Epithelial cell of proximal tubule (primary cell): ENCODE data around the gene KDM4B. TPM values are rescaled to one million over a fixed set of nuclear protein-coding genes. Genes with fewer than 3 reads are reported as not detected.

ENCODE experiments used
- DNase-seq: peaks from one replicate; pipeline ENCODE4 v3.0.0-alpha.2; 2011; ENCODE audit warnings: low read depth
- H3K4me3 ChIP-seq: 2 replicates; pipeline ENCODE4 v1.5.1; 2011; ENCODE audit warnings: low read depth, mild to moderate bottlenecking, low read length
- total RNA-seq: library from RNA; depleted of rRNA; stranded (reverse); fragments of >200 nt; gene quantifications from 2 replicates; pipeline ENCODE4 v1.2.3, GENCODE V29; 2015
- TF ChIP-seq, protein P1 (sequence below): conservative IDR thresholded peaks from 2 replicates; pipeline ENCODE4 v1.5.1; 2012; ENCODE audit warnings: low read depth, mild to moderate bottlenecking, low read length

The KDM4B gene
- total RNA-seq, 1 donor from 2014 or later: 20.5 TPM

DNA sequence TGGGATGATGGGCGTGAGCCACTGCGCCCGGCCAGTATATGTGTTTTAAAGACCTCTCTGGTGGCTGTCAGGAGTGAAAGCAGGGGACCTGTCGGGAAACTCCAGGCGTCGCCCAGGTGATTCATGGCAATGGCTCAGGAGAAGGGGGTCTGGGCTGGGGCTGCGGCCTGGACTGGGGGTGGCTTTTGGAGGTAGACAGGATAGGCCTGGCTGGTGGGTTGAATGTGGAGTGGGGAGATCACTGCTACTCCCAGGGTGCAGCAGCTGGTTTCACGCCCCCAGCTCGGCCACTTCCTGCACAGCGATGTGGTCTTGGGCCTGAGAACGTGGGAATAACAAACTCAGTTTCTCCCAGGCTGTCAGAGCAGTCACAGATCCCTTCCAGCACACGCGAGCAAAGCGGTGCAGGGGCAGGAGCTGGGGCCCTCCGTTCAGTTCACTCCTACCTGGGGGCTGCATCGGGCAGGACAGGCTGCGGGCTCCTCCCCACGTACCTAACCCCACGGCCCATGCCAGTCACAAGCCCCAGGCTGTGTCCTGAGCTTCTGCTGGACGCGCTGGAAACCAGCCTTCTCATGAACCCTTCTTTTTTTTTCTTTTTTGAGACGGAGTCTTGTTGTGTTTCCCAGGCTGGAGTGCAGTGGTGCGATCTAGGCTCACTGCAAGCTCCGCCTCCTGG lies 18.9 kb downstream of the KDM4B start:
- TF ChIP-seq, protein P1, sequence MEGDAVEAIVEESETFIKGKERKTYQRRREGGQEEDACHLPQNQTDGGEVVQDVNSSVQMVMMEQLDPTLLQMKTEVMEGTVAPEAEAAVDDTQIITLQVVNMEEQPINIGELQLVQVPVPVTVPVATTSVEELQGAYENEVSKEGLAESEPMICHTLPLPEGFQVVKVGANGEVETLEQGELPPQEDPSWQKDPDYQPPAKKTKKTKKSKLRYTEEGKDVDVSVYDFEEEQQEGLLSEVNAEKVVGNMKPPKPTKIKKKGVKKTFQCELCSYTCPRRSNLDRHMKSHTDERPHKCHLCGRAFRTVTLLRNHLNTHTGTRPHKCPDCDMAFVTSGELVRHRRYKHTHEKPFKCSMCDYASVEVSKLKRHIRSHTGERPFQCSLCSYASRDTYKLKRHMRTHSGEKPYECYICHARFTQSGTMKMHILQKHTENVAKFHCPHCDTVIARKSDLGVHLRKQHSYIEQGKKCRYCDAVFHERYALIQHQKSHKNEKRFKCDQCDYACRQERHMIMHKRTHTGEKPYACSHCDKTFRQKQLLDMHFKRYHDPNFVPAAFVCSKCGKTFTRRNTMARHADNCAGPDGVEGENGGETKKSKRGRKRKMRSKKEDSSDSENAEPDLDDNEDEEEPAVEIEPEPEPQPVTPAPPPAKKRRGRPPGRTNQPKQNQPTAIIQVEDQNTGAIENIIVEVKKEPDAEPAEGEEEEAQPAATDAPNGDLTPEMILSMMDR: no peak
- H3K4me3 ChIP-seq: no peak overlapping the region
- no peak for DNase-seq

DNA sequence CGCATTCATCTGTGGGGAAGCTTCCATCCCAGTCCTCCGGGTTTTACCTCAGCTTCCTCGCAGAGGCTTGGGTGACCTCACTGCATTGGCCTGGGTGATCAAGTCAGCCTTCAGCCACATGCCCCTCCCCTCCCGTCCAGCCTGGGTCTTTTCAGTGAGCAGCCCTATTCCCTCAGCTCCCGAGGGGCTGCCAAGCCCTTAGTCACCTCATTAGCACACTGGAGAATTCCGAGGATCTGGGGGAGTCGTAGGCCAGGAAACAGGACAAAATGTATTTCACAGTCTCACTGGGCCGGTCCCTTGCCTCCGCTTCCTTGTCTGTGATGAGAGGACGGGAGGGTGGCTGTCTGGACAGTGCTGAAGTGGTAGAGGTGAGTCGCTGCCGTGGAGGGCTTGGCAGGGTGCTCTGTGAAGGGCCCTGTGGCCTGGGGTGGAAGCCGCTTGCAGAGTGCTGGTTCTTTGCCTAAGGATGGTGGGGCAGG lies 19.9 kb downstream of the KDM4B start:
- DNase-seq: no peak
- H3K4me3 ChIP-seq: no peak overlapping the region
- TF ChIP-seq, protein P1: no peak

DNA sequence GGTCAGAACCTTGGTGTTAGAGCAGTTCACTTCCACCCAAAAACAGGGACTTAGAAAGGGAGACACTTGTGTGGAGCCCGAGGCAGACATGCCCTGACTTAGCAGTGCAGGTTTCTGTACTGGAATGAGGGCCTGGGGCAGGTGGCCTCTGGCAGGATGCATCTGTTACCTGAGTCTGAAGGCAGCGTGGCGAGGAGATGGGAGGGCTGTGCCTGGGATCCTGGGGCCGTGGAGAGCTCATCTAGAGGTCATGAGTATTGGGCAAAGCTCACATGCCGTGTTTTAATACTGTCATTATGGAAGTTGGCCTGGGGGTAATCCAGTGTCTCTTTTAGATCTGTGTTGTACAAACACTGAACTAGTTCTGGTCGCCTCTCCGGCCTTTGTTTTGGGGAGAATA lies 21.4 kb downstream of the KDM4B start:
- TF ChIP-seq, protein P1: no peak

DNA sequence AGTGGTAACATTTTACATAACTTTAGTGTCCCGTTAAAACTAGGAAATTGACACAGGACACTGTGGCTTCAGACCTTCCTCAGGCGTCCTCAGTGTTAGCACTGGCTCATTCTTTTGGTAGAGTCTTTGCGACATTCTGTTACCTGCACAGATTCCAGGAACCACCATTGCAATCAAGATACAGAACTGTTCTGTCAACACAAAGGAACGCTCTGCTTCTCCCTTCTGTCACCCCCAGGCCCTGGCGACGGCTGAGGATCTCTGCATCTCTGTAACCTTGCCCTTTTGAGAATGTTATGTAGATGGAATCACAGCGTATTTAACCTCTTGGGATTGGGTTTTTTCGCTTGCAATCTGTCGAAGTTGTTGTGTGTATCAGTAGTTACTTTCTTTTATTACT lies 22.6 kb downstream of the KDM4B start:
- DNase-seq: no peak
- no peak overlapping the region for H3K4me3 ChIP-seq
- TF ChIP-seq, protein P1: no peak

More for the DNA sequence above, 21.4 kb downstream of the KDM4B start:
- DNase-seq: no peak
- H3K4me3 ChIP-seq: no peak overlapping the region

DNA sequence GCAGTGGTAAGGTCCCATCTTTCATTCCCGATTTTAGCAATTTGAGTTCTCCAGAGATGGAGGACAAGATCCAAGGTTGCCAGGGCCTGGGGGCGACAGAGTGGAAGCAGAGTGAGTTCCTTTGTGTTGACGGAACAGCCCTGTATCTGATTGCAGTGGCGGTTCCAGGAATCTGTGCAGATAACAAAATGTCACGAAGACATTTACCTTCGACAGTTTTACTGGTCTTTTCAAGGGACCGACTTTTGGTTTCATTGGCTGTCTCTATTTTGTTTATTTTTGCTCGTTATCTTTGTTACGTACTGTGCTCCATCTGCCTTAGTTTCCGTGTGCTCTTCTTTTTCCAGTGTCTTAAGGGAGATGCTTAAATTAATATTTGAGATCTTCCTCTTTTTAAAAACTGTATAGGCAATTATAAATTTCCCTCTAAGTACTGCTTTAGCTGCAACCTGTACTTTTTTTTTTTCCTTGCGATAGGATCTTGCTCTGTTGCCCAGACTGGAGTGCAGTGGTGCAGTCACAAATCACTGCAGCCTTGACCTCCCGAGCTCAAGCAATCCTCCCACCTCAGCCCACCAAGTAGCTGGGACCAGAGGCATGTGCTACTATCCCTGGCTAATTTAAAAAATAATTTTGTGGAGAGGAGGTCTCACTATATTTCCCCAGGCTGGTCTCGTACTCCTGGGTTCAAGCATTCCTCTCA lies 23.2 kb downstream of the KDM4B start:
- TF ChIP-seq, protein P1: no peak
- no peak for DNase-seq
- no peak overlapping the region for H3K4me3 ChIP-seq

DNA sequence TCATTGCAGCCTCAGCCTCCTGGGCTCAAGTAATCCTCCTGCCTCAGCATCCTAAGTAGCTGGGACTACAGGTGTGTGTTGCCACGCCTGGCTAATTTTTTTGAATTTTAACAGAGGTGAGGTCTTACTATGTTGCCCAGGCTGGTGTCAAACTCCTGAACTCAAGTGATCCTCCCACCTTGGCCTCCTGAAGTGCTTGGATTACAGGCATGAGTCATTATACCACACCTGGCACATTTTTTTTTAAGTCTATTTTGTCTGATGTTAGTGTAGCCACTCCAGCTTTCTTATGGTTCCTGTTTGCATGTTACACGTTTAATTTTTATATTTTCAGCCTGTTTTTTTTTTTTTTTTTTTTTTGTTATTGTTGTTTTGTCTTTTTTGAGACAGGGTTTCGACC lies 24.8 kb downstream of the KDM4B start:
- no peak overlapping the region for H3K4me3 ChIP-seq
- no peak for DNase-seq
- TF ChIP-seq, protein P1: no peak
